ENCODE results near the gene NAALADL1.

The NAALADL1 gene

GRCh38 chr11:65058419-65059054 lies at the start of gene NAALADL1:
Gene NAALADL1, minus strand, starts transcription at chr11:65058553. Its CDS starts 32 bp downstream, at chr11:65058521.
- no peak for DNase-seq (ENCODE audit: low read depth)

GRCh38 chr11:65107751-65108468 lies 49.6 kb upstream of the NAALADL1 start:
- no peak for DNase-seq (ENCODE audit: low read depth)

GRCh38 chr11:65107078-65107477 lies 48.7 kb upstream of the NAALADL1 start:
- DNase-seq (ENCODE audit: low read depth): no peak

- no peak for DNase-seq (ENCODE audit: low read depth)
Observed at GRCh38 chr11:65104628-65105027, 46.3 kb upstream of the NAALADL1 start.

- DNase-seq (ENCODE audit: low read depth): no peak
Observed at GRCh38 chr11:65103476-65103875, 45.1 kb upstream of the NAALADL1 start.

GRCh38 chr11:65102142-65103095 lies 44.1 kb upstream of the NAALADL1 start:
- no peak for DNase-seq (ENCODE audit: low read depth)

GRCh38 chr11:65100674-65101350 lies 42.5 kb upstream of the NAALADL1 start:
- no peak for DNase-seq (ENCODE audit: low read depth)

- no peak for DNase-seq (ENCODE audit: low read depth)
Observed at GRCh38 chr11:65096926-65097325, 38.6 kb upstream of the NAALADL1 start.

GRCh38 chr11:65095974-65096806 lies 37.8 kb upstream of the NAALADL1 start, which contains the start of gene VPS51:
Gene VPS51, plus strand, starts transcription at chr11:65096214. Its CDS starts 37 bp downstream, at chr11:65096251.
- DNase-seq (ENCODE audit: low read depth): peak; percentile 73

GRCh38 chr11:65095427-65095826 lies 37.1 kb upstream of the NAALADL1 start:
- DNase-seq (ENCODE audit: low read depth): no peak

- DNase-seq (ENCODE audit: low read depth): no peak
Observed at GRCh38 chr11:65090628-65091027, 32.3 kb upstream of the NAALADL1 start.

GRCh38 chr11:65089621-65090020 lies 31.3 kb upstream of the NAALADL1 start:
- no peak for DNase-seq (ENCODE audit: low read depth)

- DNase-seq (ENCODE audit: low read depth): no peak
Observed at GRCh38 chr11:65087827-65088226, 29.5 kb upstream of the NAALADL1 start.

- DNase-seq (ENCODE audit: low read depth): no peak
Observed at GRCh38 chr11:65087216-65087615, 28.9 kb upstream of the NAALADL1 start.

- DNase-seq (ENCODE audit: low read depth): no peak
Observed at GRCh38 chr11:65086809-65087208, 28.5 kb upstream of the NAALADL1 start.

GRCh38 chr11:65085446-65085845 lies 27.1 kb upstream of the NAALADL1 start:
- no peak for DNase-seq (ENCODE audit: low read depth)

- no peak for DNase-seq (ENCODE audit: low read depth)
Observed at GRCh38 chr11:65084598-65085375, 26.4 kb upstream of the NAALADL1 start.

- DNase-seq (ENCODE audit: low read depth): peak; percentile 96
Observed at GRCh38 chr11:65083834-65084597, 25.7 kb upstream of the NAALADL1 start, which contains the start of the genes CDCA5 and ZFPL1. Gene CDCA5, minus strand, starts transcription at chr11:65084040. Its CDS starts 62 bp downstream, at chr11:65083978. Gene ZFPL1, plus strand, starts transcription at chr11:65084222. Its CDS starts 477 bp downstream, at chr11:65084699.

All from stimulated activated CD8-positive, alpha-beta memory T cell treated with anti-CD3 and anti-CD28 coated beads, Interleukin-12 subunit alpha, Interleukin-12 subunit beta, amount 100 ng/mL, for 1 hour (primary cell).